GM19099 (cell line): ENCODE data around the gene BLOC1S5.

Source experiments
- POLR2A ChIP-seq: IDR thresholded peaks from 3 replicates; pipeline ENCODE4 v1.6.1; 2011; ENCODE audit warnings: low read depth; ENCODE audit not compliant: insufficient read length; ENCODE audit errors: extremely low read depth

BLOC1S5 gene

DNA sequence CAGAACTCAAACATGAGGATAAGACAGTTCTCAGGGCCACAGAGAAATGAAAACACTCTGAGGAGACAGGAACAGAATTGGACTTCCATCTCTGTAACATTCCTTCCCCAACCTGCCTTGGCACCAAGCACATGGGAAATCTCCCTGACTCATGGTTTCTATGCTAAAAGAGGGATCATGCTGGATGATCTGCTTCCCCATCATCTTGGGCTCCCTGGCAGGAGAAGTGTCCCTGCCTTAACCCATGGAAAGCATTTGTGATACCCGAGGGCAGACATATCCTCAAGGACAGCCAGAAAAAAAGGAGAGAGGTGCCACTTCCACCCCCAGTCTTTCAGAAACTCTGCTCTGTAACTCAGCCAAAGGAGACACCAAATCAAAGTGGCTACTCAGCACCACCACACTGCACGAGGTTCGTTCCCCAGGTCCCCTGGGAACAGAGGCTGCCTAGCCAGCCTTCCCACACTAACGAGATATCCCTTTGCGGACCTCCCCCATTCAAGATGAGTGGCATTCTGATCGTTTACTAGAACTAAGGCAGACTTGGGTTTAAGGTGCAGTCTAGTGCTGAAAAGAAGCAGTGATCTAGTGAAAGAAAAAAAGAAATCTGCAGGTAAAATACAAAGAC, 34.8 kb downstream of the BLOC1S5 start:
- no peak for TF ChIP-seq POLR2A

- no peak for TF ChIP-seq POLR2A
These were observed 36.1 kb downstream of the BLOC1S5 start for GRCh38 chr6:8027965-8028651.

DNA sequence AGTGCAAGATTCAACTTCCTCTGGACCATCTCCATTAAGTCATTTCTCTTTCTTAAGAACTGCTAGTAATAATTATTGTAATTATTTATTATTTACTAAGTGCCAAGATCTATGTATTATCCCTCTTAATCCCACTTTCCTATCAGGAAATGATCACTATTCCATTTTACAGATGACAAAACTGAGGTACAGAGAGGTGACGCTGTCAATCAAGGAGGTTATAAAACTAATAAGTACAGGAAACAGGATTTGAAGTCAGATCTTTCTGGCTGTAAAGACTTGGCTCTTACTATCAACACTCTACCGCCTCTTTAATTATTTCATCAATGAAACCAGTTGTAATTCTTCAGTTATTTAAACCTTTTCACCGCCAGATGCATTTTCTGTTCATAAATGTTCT, 37.4 kb downstream of the BLOC1S5 start:
- TF ChIP-seq POLR2A, result no peak

- no peak for TF ChIP-seq POLR2A
These were observed 39.0 kb downstream of the BLOC1S5 start for GRCh38 chr6:8025191-8025590.

DNA sequence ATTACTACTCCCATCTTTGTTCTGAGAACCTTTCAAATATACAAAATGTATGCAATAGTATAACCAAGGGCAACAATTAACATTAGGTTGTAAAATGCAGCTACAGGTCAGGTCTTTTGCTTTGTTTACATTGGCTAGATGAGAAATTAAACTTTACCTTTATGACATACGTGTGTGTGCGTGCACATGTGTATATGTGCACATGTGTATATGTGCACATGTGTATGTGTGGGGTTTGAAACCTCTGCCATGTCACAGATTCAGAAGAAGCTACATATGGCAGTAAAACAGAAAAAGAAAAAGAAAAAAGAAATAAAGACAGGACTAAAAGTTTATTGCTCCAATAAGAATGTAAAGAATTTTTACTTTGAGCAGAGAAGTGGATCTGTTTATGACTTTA, 40.6 kb downstream of the BLOC1S5 start:
- TF ChIP-seq POLR2A, result no peak

- no peak for TF ChIP-seq POLR2A
These were observed 44.1 kb downstream of the BLOC1S5 start for GRCh38 chr6:8020083-8020482.

DNA sequence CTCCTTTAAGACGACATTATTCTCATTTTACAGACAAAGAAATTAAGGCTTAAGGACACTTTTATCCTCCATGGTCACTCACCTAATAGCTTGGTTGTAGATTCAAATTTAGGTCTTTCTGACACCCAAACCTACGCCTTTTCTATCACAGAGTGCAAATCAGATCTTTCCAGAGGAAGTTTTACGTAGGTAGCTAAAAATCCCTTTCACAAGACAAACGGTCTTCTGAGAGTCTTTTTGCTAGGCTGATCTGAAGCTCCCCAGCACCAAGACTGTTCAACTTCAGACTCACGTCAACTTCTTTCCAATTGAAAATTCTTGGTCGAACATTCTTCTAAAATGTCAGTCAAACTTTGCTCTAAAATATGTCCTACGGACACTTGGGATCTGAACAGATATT, 46.5 kb downstream of the BLOC1S5 start:
- peak; percentile 22 for TF ChIP-seq POLR2A

- TF ChIP-seq POLR2A, result peak; percentile 16
These were observed 46.9 kb downstream of the BLOC1S5 start for GRCh38 chr6:8017276-8017701.

- TF ChIP-seq POLR2A, result no peak
These were observed 49.2 kb downstream of the BLOC1S5 start for GRCh38 chr6:8014947-8015346.

DNA sequence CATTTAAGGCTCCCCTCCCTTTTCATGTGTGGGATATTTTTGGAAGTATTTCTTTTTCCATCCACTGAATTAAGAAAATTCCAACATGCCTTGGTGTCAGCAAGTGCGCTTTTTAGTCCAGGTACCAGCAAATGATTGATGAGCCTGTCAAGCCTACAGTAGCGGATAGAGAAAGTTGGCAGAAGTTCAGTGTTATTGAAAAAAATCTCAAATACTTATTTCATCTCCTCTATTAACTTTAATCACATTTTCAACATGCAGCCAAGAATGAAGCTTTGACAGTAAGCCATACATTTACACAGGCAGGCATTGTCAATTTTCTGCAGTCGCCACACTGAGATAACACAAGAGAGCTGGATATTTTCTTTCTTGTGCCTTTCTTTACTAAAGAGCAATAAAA, 50.4 kb downstream of the BLOC1S5 start:
- TF ChIP-seq POLR2A, result no peak

DNA sequence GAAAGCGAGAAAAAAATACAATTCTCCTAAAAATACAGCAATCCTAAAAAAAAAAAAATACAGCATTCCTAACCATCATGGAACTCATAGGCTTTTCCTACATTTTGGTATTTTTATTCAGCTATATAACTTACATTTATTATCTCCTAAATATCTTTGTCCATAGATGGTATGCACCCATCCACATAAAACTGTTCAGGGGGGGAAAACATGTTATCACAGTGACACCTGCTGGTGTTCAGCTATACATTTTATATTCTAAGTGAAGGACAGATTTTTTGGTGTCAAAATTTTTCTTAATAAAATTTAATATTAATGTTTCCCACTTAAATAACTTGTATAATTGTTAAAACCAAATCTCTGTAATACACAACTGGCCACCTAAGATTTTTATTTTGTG, 58.0 kb downstream of the BLOC1S5 start:
- TF ChIP-seq POLR2A, result no peak

GRCh38 chr6:8005136-8005535, 59.1 kb downstream of the BLOC1S5 start:
- no peak for TF ChIP-seq POLR2A

DNA sequence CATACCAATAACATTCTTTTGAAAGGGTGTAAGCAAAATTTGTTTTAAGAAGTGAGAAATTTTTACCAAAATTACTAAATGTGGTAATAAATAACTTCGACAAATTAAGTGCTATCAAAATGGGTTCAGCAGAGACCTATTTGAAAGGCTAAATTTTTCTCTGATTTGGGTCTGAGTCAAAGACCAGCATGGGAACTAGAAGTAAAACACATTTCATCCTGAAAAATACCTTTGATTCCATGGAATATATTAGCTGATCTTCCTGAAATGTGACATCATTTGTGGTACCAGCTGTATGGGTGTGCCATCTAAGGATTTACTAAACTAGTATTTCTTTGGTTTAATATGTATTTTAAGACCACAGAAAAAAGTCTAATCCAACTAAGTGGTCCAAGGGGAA, 63.6 kb downstream of the BLOC1S5 start:
- TF ChIP-seq POLR2A, result no peak

GRCh38 chr6:8000188-8000596, 64.0 kb downstream of the BLOC1S5 start:
- no peak for TF ChIP-seq POLR2A

GRCh38 chr6:7999201-7999600, 65.0 kb downstream of the BLOC1S5 start:
- TF ChIP-seq POLR2A, result no peak

GRCh38 chr6:7998103-7998725, 66.0 kb downstream of the BLOC1S5 start:
- no peak for TF ChIP-seq POLR2A
